LNCaP clone FGC (cell line): ENCODE results near the gene TEDDM1.

ENCODE experiments used
- DNase-seq: peaks from one replicate; pipeline ENCODE4 v3.0.0-alpha.2; 2011; ENCODE audit warnings: low read depth
- H3K4me3 ChIP-seq: 2 replicates; pipeline ENCODE4 v1.5.1; 2011; ENCODE audit warnings: mild to moderate bottlenecking, low read depth, low read length, control low read depth
- CTCF ChIP-seq: IDR thresholded peaks from 2 replicates; pipeline ENCODE4 v1.5.1; 2012; ENCODE audit warnings: mild to moderate bottlenecking; ENCODE audit not compliant: control insufficient read depth, insufficient read depth; ENCODE audit errors: extremely low read depth

TEDDM1 gene

GRCh38 chr1:182368903-182369302 lies 31.6 kb downstream of the TEDDM1 start:
- DNase-seq, result no peak
- TF ChIP-seq CTCF, result no peak
- H3K4me3 ChIP-seq, result no peak overlapping the region

GRCh38 chr1:182368358-182368757 lies 32.1 kb downstream of the TEDDM1 start:
- DNase-seq, result no peak
- H3K4me3 ChIP-seq, result no peak overlapping the region

GRCh38 chr1:182367926-182368325 lies 32.5 kb downstream of the TEDDM1 start:
- TF ChIP-seq CTCF, result no peak
- DNase-seq, result no peak
- no peak overlapping the region for H3K4me3 ChIP-seq

More at GRCh38 chr1:182368358-182368757, 32.1 kb downstream of the TEDDM1 start:
- no peak for TF ChIP-seq CTCF

- TF ChIP-seq CTCF, result no peak
- no peak for DNase-seq
- no peak overlapping the region for H3K4me3 ChIP-seq
These were observed 33.9 kb downstream of the TEDDM1 start for GRCh38 chr1:182366596-182366995.

- H3K4me3 ChIP-seq, result no peak overlapping the region
- TF ChIP-seq CTCF, result no peak
- DNase-seq, result no peak
These were observed 40.8 kb downstream of the TEDDM1 start for GRCh38 chr1:182359645-182360044.

GRCh38 chr1:182357913-182358312 lies 42.6 kb downstream of the TEDDM1 start:
- TF ChIP-seq CTCF, result no peak
- no peak for DNase-seq

GRCh38 chr1:182357171-182357570 lies 43.3 kb downstream of the TEDDM1 start:
- no peak overlapping the region for H3K4me3 ChIP-seq
- no peak for TF ChIP-seq CTCF
- DNase-seq, result no peak

More at GRCh38 chr1:182357913-182358312, 42.6 kb downstream of the TEDDM1 start:
- H3K4me3 ChIP-seq, result no peak overlapping the region
